Naive thymus-derived CD4-positive, alpha-beta T cell (primary cell): ENCODE measurements around the gene DSCAM. TPM values are rescaled to one million over a fixed set of nuclear protein-coding genes. Genes with fewer than 3 reads are reported as not detected.

Source experiments
- ATAC-seq: fragments of 150-1000 bp; cut with Tn5 transposase; 2 replicates; pipeline ENCODE4 v1.10.0; 2021; ENCODE audit warnings: mild to moderate bottlenecking, moderate library complexity
- CTCF ChIA-PET: fragments of 350-600 bp; sonication (Branson Sonifier 250); formaldehyde crosslinking; loops from one replicate; lab custom pipeline; 2021; ENCODE audit warnings: antibody characterized with exemption; lab: Charles Lee
- POLR2A ChIA-PET: fragments of 350-600 bp; sonication (Branson Sonifier 250); formaldehyde crosslinking; loops from one replicate; lab custom pipeline; 2021; ENCODE audit warnings: antibody characterized with exemption, inconsistent platforms; lab: Charles Lee
- DNase-seq, 9 donors: peaks; one replicate each; pipeline versions ENCODE4 v3.0.0 to v3.0.0-alpha.2; 2020 to 2022; ENCODE audit warnings: mixed read lengths in 1 of 9
- H3K27ac ChIP-seq: one replicate; pipeline ENCODE4 v1.7.0; 2013; ENCODE audit warnings: mild to moderate bottlenecking, low read depth, low read length, moderate library complexity
- H3K27me3 ChIP-seq, 2 donors: one replicate each; pipeline ENCODE4 v1.7.0; 2013; ENCODE audit warnings: low read length in 2 of 2, mild to moderate bottlenecking in 2 of 2, moderate library complexity in 2 of 2; ENCODE audit not compliant: control insufficient read depth in 2 of 2, insufficient read depth in 2 of 2
- H3K36me3 ChIP-seq, 3 experiments: 1 replicate in 2 of 3; 2 replicates in 1 of 3; pipeline ENCODE4 v1.7.0; 2013; ENCODE audit warnings: low read length in 3 of 3, mild to moderate bottlenecking in 3 of 3, moderate library complexity in 1 of 3; ENCODE audit not compliant: insufficient read depth in 3 of 3, control insufficient read depth in 2 of 3
- H3K4me1 ChIP-seq, 2 donors: one replicate each; pipeline ENCODE4 v1.7.0; 2013; ENCODE audit warnings: low read length in 2 of 2, mild to moderate bottlenecking in 2 of 2, moderate library complexity in 1 of 2; ENCODE audit not compliant: control insufficient read depth in 2 of 2, insufficient read depth in 2 of 2
- H3K4me3 ChIP-seq: 2 replicates; pipeline ENCODE4 v1.7.0; 2013; ENCODE audit warnings: mild to moderate bottlenecking, low read length
- H3K9me3 ChIP-seq, 3 experiments: 1 replicate in 2 of 3; 2 replicates in 1 of 3; pipeline ENCODE4 v1.7.0; 2013; ENCODE audit warnings: low read length in 3 of 3; ENCODE audit not compliant: control insufficient read depth in 2 of 3
- H3K27ac Mint-ChIP-seq, 9 donors: one replicate each; pipeline ENCODE4 v1.8.0; 2020 to 2022; ENCODE audit warnings: mixed read lengths in 9 of 9, mild to moderate bottlenecking in 8 of 9, moderate library complexity in 5 of 9, inconsistent platforms in 2 of 9
- H3K27me3 Mint-ChIP-seq, 5 donors: one replicate each; pipeline ENCODE4 v1.8.0; 2021 to 2022; ENCODE audit warnings: mixed read lengths in 5 of 5, mild to moderate bottlenecking in 1 of 5
- H3K36me3 Mint-ChIP-seq, 5 donors: one replicate each; pipeline ENCODE4 v1.8.0; 2020 to 2022; ENCODE audit warnings: mixed read lengths in 5 of 5, mild to moderate bottlenecking in 3 of 5, inconsistent platforms in 1 of 5
- H3K4me1 Mint-ChIP-seq, 7 donors: one replicate each; pipeline ENCODE4 v1.8.0; 2020 to 2022; ENCODE audit warnings: mixed read lengths in 7 of 7, mild to moderate bottlenecking in 3 of 7, inconsistent platforms in 1 of 7
- H3K4me3 Mint-ChIP-seq, 10 donors: one replicate each; pipeline ENCODE4 v1.8.0; 2020 to 2022; ENCODE audit warnings: mild to moderate bottlenecking in 10 of 10, mixed read lengths in 10 of 10, moderate library complexity in 6 of 10, inconsistent platforms in 2 of 10
- H3K9me3 Mint-ChIP-seq, 11 donors: one replicate each; pipeline ENCODE4 v1.8.0; 2020 to 2022; ENCODE audit warnings: mixed read lengths in 11 of 11, mild to moderate bottlenecking in 4 of 11, inconsistent platforms in 1 of 11, moderate library complexity in 1 of 11
- intact Hi-C, 2 donors: fragments of 100-400 bp; cut with micrococcal nuclease; formaldehyde crosslinking; loops; one replicate each; pipeline ENCODE4 v1.15.1; 2023
- polyA plus RNA-seq, 2 donors: library from polyadenylated mRNA; unstranded; fragments of 300-500 nt; fragmentation: Illumina TruSeq; gene quantifications; one replicate each; pipeline ENCODE4 v1.2.3, GENCODE V29; 2021
- total RNA-seq, 6 experiments: library from RNA in 5 of 6; stranded (reverse) in 5 of 6; gene quantifications; 1 replicate in 5 of 6; 2 replicates in 1 of 6; pipeline ENCODE4 v1.2.3 and lab custom pipeline; 2021 to 2026

DSCAM gene
- total and polyA plus RNA-seq, 7 experiments from 2014 or later = not detected

DNA sequence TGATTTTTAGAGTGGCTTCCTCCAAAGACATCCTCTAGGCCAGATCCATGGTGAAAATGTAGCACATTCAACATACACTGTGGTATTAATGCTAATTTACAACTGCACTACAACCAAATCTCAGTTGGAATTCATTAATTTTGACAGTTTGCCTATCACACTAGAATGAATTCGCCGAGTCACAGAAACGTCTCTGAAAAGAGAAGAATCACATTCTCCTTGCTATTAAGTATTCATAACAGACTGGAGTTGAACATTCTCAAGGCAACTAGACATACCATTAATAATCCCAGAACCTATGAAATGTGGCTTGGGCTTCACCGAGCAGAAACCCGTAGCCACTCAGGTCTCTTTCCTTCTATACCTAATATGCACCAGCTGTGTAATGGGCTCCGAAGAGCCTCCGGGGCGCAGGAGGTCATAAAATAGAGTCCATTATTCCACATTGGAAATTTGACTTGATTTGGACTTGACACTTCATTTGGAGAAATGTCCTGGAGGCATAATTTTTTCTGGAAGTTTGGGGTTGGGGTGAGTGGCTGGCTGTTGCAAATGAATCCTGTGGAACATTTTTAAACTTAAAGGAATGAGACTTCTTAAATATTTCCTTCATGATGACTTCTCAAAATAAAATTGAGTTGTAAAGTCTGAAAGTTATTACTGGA lies 117.1 kb downstream of the DSCAM start:
- Mint-ChIP-seq H3K4me3 (no peak overlapping the region), H3K4me1 (no peaks in the 10 kb centered on the region), H3K27me3 (peaks cover 0 to 17% (median 4%) of the 10 kb centered on the region in 5 donors), H3K36me3 (no peaks in the 10 kb centered on the region), H3K9me3 (peaks cover 0 to 5% (median 0%) of the 10 kb centered on the region in 11 donors), H3K27ac (no peak overlapping the region)
- H3K27ac ChIP-seq = no peak overlapping the region
- H3K4me1 ChIP-seq = no peaks in the 10 kb centered on the region
- intact Hi-C loops = no loop called here
- POLR2A ChIA-PET = no interaction called here
- no peaks in the 10 kb centered on the region for H3K36me3 ChIP-seq
- CTCF ChIA-PET = no interaction called here
- no peaks in the 10 kb centered on the region for H3K9me3 ChIP-seq
- DNase-seq = no peak
- no peak overlapping the region for H3K4me3 ChIP-seq
- H3K27me3 ChIP-seq = no peaks in the 10 kb centered on the region
- no peak for ATAC-seq

DNA sequence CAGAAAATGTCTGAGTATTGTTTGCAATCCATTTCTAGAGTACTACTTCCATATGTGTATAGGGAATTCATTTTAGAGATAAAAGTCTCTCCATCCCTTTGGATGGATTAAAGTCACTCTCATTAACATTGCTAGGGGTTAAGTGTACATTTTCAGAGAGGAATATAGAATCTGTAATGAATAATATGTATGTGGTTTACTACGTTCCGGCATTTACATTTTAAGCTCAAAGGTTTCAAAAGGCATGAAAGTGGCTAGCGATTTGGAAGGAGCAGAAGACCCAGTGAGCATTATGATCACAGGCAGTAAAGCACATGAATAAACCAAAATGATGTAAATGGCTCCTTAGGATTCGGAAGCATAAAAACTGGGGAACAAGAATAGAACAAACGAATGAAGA lies 123.0 kb downstream of the DSCAM start:
- DNase-seq (no peak), ATAC-seq (no peak)
- H3K9me3 Mint-ChIP-seq = peaks cover 2 to 27% (median 8%) of the 10 kb centered on the region in 11 donors
- no peaks in the 10 kb centered on the region for H3K9me3 ChIP-seq
- POLR2A ChIA-PET = no interaction called here
- no peaks in the 10 kb centered on the region for H3K4me1 Mint-ChIP-seq
- H3K4me1 ChIP-seq = no peaks in the 10 kb centered on the region
- intact Hi-C loops = no loop called here
- peaks cover 0 to 16% (median 0%) of the 10 kb centered on the region in 5 donors for H3K27me3 Mint-ChIP-seq
- H3K36me3 ChIP-seq = no peaks in the 10 kb centered on the region
- CTCF ChIA-PET = no interaction called here
- H3K36me3 Mint-ChIP-seq = no peaks in the 10 kb centered on the region
- no peak overlapping the region for H3K4me3 Mint-ChIP-seq
- H3K27me3 ChIP-seq = no peaks in the 10 kb centered on the region
- H3K4me3 ChIP-seq = no peak overlapping the region
- H3K27ac Mint-ChIP-seq = no peak overlapping the region
- H3K27ac ChIP-seq = no peak overlapping the region

DNA sequence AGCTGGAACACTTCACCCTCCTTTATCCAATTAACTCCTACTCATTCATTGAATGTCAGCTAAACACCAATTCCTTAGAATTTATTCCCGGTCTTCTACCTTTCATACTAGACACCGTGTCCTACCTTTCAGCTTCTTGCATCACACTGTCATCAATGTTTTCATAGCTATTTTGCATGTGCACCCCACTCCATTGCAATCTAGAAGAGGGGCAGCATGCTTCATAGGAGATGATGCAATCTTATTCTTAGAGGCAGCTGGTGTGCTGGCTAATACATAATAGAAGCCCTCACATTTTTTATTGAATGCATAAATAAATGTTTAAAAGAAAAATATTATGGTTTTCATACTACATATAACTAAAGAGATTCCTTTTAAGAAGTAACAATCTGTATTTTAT lies 123.6 kb downstream of the DSCAM start:
- ChIA-PET POLR2A (no interaction called here), CTCF (no interaction called here)
- H3K4me3 ChIP-seq = no peak overlapping the region
- no peaks in the 10 kb centered on the region for H3K9me3 ChIP-seq
- intact Hi-C loops = no loop called here
- ATAC-seq = no peak
- no peaks in the 10 kb centered on the region for H3K4me1 ChIP-seq
- Mint-ChIP-seq H3K27ac (no peak overlapping the region), H3K4me3 (no peak overlapping the region), H3K36me3 (no peaks in the 10 kb centered on the region), H3K27me3 (peaks cover 0 to 16% (median 0%) of the 10 kb centered on the region in 5 donors), H3K9me3 (peaks cover 2 to 27% (median 10%) of the 10 kb centered on the region in 11 donors), H3K4me1 (no peaks in the 10 kb centered on the region)
- no peak for DNase-seq
- H3K27ac ChIP-seq = no peak overlapping the region
- H3K36me3 ChIP-seq = no peaks in the 10 kb centered on the region
- no peaks in the 10 kb centered on the region for H3K27me3 ChIP-seq

DNA sequence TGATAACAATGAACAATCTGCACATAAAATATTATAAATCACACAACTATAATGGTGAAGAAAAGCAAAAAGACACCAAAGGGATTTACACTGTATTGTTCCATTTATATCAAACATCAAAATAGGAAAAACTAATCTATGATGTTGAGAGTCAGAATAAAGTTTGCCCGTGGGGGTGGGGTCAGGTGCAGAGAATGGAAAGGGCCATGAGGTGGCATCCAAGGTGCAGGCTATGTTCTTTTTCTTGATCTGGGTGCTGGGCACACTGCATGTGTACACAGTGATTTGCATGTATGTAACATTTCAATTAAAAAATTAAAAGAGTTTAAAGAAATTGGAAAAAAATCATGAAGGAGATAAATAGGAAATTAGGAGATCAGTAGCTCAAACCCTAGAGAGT lies 127.3 kb downstream of the DSCAM start:
- no peaks in the 10 kb centered on the region for H3K4me1 Mint-ChIP-seq
- CTCF ChIA-PET = no interaction called here
- H3K9me3 ChIP-seq = no peaks in the 10 kb centered on the region
- no peaks in the 10 kb centered on the region for H3K27me3 ChIP-seq
- H3K27me3 Mint-ChIP-seq = peaks cover 0 to 14% (median 5%) of the 10 kb centered on the region in 5 donors
- peaks cover 2 to 25% (median 12%) of the 10 kb centered on the region in 11 donors for H3K9me3 Mint-ChIP-seq
- H3K4me3 Mint-ChIP-seq = no peak overlapping the region
- no peak overlapping the region for H3K27ac ChIP-seq
- no peak overlapping the region for H3K27ac Mint-ChIP-seq
- H3K4me1 ChIP-seq = no peaks in the 10 kb centered on the region
- DNase-seq (no peak), ATAC-seq (no peak)
- intact Hi-C loops = no loop called here
- no peaks in the 10 kb centered on the region for H3K36me3 ChIP-seq
- POLR2A ChIA-PET = no interaction called here
- no peak overlapping the region for H3K4me3 ChIP-seq
- H3K36me3 Mint-ChIP-seq = no peaks in the 10 kb centered on the region

DNA sequence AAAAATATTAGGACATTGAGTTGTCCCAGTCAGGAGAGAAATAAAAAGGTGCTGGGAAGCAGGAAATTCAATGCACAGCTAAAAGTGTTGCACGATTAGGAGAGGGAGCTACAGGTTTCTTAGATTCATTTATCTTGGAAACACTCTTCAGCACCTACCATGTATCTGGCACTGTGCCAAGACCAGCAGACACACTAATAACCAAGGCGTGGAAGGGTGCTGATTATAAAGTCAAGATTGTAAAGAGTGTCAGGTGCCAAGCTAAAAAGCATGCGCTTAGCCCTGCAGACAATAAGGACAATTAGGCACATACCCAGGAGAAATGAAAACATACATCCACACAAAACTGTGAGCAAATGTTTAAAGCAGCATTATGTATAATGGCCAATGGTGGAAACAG lies 129.9 kb downstream of the DSCAM start:
- DNase-seq = no peak

DNA sequence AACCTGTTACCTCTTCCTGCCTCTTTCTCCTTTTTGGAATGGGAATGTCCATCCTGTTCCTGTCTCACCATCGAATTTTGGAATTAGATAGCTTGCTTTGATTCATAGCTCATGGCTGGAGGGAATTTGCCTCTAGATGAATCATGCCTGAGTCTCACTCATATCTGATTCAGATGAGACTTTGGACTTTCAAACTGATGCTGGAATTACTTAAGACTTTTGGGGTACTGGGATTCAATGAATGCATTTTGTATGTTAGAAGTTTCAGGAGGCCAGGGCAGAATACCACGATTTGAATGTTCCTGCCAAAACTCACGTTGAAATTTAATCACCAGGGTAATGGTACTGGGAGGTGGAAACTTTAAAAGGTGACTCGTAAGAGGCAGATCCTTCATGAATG lies 132.4 kb downstream of the DSCAM start:
- peaks cover 0 to 9% (median 5%) of the 10 kb centered on the region in 5 donors for H3K27me3 Mint-ChIP-seq
- no peak overlapping the region for H3K4me3 Mint-ChIP-seq
- H3K9me3 Mint-ChIP-seq = peaks cover 0 to 9% (median 0%) of the 10 kb centered on the region in 11 donors
- intact Hi-C loops = no loop called here
- H3K36me3 Mint-ChIP-seq = no peaks in the 10 kb centered on the region
- H3K4me1 ChIP-seq = no peaks in the 10 kb centered on the region
- H3K4me3 ChIP-seq = no peak overlapping the region
- H3K4me1 Mint-ChIP-seq = no peaks in the 10 kb centered on the region
- H3K27ac Mint-ChIP-seq = no peak overlapping the region
- H3K27ac ChIP-seq = no peak overlapping the region
- no peaks in the 10 kb centered on the region for H3K27me3 ChIP-seq
- no peaks in the 10 kb centered on the region for H3K36me3 ChIP-seq
- no peak for ATAC-seq
- DNase-seq = no peak
- ChIA-PET CTCF (no interaction called here), POLR2A (no interaction called here)
- H3K9me3 ChIP-seq = no peaks in the 10 kb centered on the region

More for the DNA sequence above, 129.9 kb downstream of the DSCAM start:
- Histone ChIP-seq H3K27ac (no peak overlapping the region), H3K27me3 (no peaks in the 10 kb centered on the region), H3K4me1 (no peaks in the 10 kb centered on the region), H3K36me3 (no peaks in the 10 kb centered on the region), H3K4me3 (no peak overlapping the region), H3K9me3 (no peaks in the 10 kb centered on the region)
- Mint-ChIP-seq H3K27ac (no peak overlapping the region), H3K9me3 (peaks cover 2 to 21% (median 10%) of the 10 kb centered on the region in 11 donors), H3K27me3 (peaks cover 0 to 9% (median 5%) of the 10 kb centered on the region in 5 donors), H3K4me1 (no peaks in the 10 kb centered on the region), H3K4me3 (no peak overlapping the region), H3K36me3 (no peaks in the 10 kb centered on the region)
- CTCF ChIA-PET = no interaction called here
- POLR2A ChIA-PET = no interaction called here
- no peak for ATAC-seq
- intact Hi-C loops = no loop called here

DNA sequence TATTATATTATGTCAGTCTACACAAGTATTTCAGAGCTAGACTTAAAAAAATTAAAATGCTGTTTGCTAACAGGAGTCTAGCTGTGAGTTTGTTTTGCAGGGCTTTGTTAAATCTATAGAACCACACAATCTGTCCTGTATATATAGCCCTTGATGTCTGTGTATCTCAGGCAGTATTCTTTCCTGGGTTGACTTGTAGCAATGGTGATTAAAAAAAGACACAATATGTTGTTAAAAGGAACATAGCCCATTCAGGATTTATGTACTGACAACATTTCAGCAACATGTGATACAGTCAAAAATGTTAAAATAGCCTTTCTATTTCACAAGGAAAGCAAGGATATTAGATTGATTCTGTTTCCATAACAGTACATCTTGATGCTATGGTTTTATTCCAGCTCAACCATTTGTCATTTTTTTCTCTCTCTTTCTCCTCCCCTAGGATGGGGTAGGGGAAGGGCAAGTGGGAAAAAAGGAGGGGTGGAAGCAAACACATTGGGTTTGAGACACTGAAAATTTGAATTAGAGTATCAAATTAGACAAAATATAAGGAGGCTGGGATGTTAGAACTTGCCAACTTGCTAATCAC lies 139.2 kb downstream of the DSCAM start:
- Mint-ChIP-seq H3K36me3 (no peaks in the 10 kb centered on the region), H3K27me3 (peaks cover 0 to 14% (median 4%) of the 10 kb centered on the region in 5 donors), H3K27ac (no peak overlapping the region), H3K4me3 (no peak overlapping the region), H3K9me3 (peaks cover 0 to 2% (median 0%) of the 10 kb centered on the region in 11 donors), H3K4me1 (no peaks in the 10 kb centered on the region)
- Histone ChIP-seq H3K4me1 (no peaks in the 10 kb centered on the region), H3K9me3 (no peaks in the 10 kb centered on the region), H3K27ac (no peak overlapping the region), H3K27me3 (no peaks in the 10 kb centered on the region), H3K36me3 (no peaks in the 10 kb centered on the region), H3K4me3 (no peak overlapping the region)
- ChIA-PET POLR2A (no interaction called here), CTCF (no interaction called here)
- intact Hi-C loops = no loop called here
- DNase-seq = no peak
- no peak for ATAC-seq
